Stimulated activated CD8-positive, alpha-beta memory T cell treated with anti-CD3 and anti-CD28 coated beads, Interleukin-7, amount 100 ng/mL, for 24 hours (primary cell): Measurements from ENCODE around the gene NEFH.
"Not testable (repeated sequence)": the region's sequence is repeated elsewhere in the genome, so short reads cannot be mapped to it uniquely, and the experiment has no call there.

Experiments
- DNase-seq: peaks from one replicate; pipeline ENCODE4 v3.0.0-alpha.2; 2020; ENCODE audit warnings: low read depth

The NEFH gene

DNA sequence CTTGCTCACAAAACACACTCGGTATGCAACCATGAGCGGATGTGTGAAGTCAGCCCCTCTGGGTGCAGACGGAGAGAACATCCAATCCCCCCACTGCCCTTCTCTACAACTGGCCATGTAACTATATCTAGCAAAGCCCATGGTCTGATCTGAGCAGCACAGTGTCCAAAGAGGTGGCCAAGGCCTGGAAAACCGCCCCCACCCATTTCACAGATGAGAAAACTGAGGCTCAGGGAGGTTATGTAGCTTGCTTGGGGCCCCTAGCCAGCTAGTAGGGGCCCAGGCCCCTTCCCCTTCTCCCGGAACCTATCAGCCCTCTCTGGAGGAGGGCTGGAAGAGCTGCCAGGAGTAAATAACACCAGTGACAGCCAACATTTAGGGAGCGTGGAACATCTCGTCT lies 15.4 kb upstream of the NEFH start:
- DNase-seq: no peak

DNA sequence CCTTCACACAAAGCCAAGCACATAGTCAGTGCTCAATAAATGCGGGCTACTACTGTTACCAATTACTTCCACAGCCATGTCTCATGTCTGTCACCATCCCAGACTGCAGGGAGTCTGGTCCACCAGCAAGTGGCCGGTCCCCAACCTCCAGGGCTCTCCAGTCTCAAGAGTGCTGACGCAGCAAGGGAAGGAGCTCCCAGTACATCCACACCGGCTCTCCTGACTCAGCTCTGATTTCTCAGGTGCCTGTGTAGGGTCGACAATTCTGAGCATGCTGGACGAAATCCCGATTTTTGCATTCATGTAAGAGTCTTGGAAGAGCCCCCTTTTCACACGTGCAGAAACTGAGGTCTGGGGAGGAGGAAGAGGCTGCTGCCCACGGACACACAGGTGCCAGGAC lies 10.3 kb upstream of the NEFH start:
- no peak for DNase-seq

DNA sequence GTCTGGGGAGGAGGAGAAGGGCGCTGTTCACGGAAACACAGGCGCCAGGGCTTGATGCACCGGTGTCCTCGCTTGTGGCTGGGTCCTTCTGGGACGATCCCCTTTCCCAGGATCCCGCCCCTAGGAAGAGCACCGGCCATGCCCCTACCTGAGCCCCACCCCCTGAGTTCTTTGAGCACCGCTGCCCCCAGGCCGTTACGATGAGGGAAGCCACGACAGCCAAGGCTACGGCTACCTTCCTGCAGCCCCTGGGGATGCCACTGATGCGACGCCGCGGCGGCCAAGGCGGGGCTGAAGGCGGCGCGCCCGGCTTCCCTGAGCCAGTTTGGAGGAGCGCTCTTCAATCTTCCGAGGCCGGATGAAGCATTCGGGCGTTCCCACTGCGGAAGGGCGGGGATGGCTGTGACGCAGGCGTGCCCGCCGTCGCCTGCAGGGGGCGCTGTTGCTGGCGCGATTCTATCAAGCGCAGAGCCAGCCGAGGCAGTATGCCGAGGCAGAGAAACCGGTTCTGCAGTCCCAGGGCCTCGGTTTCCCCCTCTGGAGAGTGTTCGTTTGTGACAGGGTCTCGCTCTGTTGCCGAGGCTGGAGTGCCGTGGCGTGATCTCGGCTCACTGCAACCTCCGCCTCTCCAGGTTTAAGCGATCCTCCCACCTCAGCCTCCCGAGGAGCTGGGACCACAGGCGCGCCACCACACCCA lies 9.7 kb upstream of the NEFH start:
- peak; percentile 42 for DNase-seq

DNA sequence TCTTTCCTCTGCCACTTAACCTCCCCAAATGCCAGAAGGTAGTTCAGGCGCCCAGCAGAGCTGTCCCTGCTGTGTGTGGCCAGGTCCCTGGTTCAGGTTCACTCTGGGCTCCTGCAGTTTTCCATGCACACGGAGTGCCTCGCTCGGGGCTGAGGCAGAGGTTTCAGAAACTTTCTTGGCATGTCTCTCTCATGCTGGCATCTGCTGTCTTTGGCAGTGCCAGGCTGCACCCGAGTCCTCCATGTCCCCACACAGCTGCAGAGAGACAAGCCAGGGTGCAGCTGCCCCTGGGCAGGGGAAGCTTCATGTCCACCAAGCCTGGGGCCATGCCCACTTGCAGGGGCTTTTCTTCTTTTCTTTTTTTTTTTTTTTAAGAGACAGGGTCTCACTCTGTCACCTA lies 7.0 kb upstream of the NEFH start:
- no peak for DNase-seq

DNA sequence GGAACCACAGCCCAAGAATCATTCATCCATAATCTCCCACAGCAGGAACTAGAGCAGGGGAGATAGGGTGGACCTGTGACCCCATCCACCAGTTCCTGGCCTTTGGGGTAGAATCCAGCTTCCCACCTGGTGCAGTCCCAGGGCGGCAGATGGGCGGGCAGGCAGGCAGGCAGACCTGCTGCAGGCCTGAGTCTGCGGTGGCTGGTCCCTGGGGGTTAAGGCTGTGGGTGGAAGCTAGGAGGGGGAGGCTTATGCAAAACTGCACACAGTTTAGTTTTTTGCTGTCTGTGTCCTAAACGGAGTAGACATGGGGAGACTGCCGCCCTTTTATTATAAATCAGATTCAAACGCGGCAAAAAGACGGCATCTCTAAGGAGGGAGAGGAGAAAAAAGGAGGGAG lies 4.5 kb upstream of the NEFH start:
- no peak for DNase-seq

DNA sequence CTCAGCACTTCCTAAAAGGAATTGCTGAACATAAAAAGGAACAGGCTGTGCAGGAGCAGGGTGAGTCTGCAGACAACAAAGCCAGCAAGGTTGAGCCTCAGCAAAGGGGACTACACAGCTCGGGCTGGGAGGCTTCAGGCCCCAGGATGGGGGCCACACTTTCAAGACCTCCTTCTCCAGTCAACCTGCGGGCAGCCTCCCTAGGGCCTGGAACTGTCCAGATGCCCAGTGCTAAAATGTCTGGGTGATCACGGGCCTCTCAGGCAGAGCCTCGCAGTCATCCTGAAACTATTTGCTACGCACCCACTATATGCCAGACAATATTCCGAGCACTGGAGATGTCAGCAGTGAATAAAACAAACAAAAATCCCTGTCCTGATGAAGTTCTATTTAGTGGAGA lies 3.9 kb upstream of the NEFH start:
- no peak for DNase-seq

DNA sequence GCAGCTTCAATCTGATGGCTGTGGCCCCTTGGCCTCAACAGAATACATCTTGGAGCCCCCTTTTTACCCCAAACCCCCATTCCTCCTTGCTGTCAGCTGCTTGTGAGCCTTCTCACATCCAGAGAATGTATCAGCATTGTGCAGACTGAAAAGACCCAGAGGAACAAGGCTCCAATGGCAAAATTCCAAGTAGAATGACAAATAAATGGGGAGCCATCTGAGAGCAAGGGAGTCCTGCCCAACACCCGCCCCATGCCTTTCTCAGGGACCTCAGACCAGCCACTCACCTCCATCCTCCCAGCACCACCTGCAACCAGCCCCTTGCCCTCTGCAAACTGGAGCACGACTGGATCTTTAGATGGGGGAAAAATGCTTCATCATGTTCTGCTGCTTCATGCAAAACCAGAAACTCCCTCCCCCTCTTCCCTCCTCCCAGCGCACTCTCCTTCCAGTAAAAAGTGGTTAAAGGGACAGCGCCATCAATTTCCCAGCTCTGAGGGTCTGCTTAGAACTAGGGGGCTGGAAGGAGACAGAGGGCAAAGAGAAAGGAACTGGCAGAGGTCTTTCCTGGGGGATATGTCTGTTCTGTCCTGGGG lies 2.2 kb upstream of the NEFH start:
- no peak for DNase-seq

DNA sequence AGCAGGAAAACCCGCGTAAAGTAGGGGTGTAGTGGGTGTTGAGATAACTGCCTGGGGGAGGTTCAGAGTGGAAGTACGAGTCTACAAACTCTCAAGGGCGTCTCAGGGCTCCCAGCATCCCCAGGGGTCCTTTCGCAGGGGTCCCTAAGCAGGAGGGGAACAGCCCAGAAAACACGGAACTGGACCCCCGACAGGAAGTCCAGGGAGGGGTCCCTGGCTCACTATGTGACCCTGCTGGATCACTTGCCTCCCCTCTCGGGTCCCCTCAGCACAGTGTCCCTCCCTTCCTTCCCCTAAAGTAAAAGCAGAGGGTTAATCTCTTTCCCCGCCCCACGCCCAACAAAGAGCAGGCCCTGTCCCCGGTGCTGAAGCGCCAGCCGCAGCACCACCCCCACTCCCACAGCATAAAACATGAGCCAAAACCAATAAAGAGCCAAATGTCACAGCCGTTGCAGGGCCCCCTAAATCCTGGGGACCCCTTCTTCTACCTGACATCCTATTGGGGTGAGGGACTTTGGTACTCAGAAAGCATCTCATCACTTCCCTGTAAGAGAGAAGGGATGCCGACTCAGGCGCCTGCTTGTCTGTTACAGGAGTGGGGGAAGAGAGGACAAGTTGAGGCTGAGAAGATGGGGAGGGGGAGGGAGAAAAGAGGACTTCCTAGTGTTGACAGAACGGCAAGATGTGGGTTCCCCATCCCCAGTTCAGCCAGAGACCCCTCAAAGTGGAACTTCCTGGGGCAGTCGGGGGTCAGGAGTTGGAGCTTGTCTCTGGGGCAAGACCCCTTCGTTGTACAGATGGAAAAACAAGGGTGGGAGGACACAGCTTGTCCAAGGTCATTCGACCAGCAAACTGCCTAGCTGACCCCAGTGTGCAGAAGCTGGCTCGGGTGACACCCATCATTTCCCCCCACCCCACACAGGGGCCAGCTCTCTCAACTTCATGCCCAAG lies 1.4 kb upstream of the NEFH start:
- no peak for DNase-seq

DNA sequence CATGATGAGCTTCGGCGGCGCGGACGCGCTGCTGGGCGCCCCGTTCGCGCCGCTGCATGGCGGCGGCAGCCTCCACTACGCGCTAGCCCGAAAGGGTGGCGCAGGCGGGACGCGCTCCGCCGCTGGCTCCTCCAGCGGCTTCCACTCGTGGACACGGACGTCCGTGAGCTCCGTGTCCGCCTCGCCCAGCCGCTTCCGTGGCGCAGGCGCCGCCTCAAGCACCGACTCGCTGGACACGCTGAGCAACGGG lies 169 bp downstream of the NEFH start:
- DNase-seq: no peak

DNA sequence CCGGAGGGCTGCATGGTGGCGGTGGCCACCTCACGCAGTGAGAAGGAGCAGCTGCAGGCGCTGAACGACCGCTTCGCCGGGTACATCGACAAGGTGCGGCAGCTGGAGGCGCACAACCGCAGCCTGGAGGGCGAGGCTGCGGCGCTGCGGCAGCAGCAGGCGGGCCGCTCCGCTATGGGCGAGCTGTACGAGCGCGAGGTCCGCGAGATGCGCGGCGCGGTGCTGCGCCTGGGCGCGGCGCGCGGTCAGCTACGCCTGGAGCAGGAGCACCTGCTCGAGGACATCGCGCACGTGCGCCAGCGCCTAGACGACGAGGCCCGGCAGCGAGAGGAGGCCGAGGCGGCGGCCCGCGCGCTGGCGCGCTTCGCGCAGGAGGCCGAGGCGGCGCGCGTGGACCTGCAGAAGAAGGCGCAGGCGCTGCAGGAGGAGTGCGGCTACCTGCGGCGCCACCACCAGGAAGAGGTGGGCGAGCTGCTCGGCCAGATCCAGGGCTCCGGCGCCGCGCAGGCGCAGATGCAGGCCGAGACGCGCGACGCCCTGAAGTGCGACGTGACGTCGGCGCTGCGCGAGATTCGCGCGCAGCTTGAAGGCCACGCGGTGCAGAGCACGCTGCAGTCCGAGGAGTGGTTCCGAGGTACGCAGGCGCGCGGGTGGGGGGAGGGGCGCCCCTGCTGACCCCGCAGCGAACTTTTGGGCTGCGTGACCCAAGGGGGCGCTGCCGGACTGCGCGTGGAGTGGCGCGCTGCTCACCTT lies 670 bp downstream of the NEFH start:
- no peak for DNase-seq

DNA sequence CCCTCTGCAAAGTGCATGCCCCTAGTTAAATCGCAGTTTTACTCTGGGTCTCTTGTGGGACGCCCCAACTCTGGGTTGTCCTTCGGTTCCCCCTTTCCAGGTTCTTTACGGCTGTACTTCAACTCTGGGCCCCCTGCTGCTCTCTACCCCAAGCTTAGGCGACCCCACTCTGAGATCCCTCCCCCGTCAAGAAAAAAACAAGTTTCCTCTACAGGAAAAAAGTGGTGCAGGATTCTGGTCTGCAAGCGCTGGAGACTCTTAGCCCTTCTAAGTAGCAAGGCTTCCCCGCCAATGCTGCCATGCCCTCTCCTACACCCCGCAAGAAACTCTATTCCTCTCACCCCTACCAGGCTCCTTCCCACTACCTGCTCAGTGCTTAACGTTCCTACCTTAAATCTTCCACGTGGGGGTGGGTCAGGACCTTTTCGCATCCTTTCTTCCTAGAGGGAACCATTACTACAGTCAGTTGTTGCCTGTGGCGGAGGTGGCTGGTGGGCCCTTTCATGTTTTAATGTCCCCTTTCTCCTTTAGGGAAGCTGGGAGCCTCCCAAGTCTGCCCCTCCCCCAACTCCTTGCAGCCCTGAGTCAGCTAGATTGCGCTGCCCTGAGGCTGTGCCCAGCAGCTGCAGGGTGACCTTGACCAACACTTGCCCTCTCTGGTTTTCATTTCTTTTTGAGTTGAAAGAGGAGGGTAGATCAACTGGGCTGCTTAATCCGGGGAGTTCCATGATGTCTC lies 1.4 kb downstream of the NEFH start:
- no peak for DNase-seq

DNA sequence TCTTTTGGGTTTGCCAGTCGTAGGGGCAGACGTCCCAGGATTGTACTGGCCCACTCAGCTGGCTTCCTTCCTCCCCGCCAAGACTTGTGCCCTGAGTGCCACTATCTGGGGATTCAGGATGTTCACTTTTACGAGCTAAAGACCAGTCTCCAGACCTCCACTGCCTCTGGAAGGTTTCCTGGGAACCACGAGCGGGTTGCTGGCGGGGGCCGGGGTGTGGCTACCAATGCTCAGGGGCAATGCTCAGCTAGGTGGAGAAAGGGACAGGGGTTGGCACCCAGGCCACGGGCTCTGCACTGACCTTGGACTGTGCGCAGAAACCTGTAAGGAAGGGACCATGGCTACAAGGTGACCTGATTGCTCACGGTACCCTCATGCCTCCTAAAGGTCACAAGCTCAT lies 2.2 kb downstream of the NEFH start:
- no peak for DNase-seq

DNA sequence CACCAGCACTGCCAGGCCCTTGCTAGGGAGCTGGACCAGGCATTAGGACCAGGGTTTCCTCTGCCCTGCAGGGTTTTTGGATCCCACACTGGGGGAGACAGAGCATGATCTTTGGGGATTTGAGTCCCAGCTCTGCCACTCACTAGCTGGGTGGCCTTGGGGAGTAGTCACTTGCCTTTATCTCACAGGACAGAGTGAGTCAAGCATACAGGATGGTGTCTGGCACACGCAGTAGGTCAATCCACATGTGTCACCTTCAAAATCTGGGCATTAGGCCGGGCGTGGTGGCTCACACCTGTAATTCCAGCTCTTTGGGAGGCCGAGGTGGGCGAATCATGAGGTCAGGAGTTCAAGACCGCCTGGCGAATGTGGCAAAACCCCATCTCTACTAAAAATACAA lies 2.7 kb downstream of the NEFH start:
- DNase-seq: no peak

DNA sequence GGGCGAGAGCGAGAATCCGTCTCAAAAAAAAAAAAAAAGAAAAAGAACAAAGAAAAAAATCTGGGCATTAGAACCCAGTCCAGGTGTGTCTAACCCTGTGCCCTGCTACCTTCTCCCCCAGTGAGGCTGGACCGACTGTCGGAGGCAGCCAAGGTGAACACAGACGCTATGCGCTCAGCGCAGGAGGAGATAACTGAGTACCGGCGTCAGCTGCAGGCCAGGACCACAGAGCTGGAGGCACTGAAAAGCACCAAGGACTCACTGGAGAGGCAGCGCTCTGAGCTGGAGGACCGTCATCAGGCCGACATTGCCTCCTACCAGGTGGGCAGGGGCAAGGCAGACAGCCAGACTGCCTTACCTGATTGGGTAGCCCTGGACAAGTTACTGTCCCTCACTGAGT lies 3.2 kb downstream of the NEFH start:
- DNase-seq: no peak

DNA sequence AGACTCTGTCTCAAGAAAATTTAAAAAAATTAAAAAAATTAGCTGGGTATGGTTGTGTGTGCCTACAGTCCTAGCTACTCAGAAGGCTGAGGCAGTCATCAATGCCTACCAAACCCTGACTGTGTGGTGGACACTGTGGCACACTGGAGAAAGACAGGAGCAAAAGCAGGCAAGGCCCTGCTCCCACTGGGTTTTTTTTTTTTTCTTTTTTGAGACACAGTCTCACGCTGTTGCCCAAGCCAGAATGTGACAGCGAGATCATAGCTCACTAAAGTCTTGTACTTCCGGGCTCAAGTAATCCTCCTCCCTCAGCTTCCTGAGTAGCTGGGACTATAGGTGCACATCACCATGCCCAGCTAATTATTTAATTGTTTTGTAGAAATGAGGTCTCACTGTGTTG lies 4.6 kb downstream of the NEFH start:
- DNase-seq: no peak

DNA sequence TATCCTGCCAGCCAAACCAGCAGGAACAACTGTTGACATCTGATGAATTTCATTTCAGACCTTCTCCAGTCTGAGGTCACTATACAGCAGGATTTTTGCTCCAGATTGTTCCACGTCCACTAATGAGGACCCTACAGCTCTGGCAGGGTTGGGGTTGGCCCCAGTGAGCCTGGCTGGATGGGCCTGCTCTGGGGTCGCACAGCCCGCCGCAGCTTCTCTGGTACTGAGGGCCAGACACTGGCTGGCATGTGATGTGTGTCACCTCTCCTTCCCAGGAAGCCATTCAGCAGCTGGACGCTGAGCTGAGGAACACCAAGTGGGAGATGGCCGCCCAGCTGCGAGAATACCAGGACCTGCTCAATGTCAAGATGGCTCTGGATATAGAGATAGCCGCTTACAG lies 5.4 kb downstream of the NEFH start:
- no peak for DNase-seq

DNA sequence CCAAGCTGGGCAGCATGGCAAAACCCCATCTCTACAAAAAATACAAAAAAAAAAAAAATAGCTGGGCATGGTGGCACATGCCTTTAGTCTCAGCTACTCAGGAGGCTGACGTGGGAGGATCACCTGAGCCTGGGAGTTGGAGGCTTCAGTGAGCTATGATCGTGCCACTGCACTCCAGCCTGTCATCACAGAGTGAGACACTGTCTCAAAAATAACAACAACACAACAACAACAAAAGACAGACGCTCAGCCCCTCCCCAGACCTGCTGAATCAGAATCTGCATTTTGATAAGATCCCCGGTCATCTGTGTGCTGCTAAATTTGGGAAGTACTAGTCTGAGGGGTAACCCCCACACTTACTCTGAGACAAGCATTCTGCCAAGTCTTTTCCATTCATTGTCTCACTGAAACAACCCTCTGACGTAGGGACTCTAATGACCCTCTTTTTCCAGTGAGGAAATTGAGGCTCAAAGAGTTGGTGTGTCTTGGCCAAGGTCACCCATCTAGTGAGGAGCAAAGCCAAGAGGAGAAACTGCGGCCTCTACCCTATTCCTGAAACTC lies 7.5 kb downstream of the NEFH start:
- no peak for DNase-seq

DNA sequence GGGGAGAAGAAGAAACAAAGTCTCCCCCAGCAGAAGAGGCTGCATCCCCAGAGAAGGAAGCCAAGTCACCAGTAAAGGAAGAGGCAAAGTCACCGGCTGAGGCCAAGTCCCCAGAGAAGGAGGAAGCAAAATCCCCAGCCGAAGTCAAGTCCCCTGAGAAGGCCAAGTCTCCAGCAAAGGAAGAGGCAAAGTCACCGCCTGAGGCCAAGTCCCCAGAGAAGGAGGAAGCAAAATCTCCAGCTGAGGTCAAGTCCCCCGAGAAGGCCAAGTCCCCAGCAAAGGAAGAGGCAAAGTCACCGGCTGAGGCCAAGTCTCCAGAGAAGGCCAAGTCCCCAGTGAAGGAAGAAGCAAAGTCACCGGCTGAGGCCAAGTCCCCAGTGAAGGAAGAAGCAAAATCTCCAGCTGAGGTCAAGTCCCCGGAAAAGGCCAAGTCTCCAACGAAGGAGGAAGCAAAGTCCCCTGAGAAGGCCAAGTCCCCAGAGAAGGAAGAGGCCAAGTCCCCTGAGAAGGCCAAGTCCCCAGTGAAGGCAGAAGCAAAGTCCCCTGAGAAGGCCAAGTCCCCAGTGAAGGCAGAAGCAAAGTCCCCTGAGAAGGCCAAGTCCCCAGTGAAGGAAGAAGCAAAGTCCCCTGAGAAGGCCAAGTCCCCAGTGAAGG lies 9.2 kb downstream of the NEFH start:
- not testable (repeated sequence) for DNase-seq

DNA sequence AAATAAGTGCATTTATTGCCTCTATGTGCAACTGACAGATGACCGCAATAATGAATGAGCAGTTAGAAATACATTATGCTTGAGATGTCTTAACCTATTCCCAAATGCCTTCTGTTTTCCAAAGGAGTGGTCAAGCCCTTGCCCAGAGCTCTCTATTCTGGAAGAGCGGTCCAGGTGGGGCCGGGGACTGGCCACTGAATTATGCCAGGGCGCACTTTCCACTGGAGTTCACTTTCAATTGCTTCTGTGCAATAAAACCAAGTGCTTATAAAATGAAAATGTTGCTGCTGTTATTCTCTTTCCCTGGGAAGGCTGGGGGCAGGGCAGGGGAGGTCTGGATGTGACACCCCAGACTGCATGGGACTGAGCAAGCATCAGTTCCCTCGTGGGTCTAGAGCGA lies 11.0 kb downstream of the NEFH start:
- DNase-seq: no peak

DNA sequence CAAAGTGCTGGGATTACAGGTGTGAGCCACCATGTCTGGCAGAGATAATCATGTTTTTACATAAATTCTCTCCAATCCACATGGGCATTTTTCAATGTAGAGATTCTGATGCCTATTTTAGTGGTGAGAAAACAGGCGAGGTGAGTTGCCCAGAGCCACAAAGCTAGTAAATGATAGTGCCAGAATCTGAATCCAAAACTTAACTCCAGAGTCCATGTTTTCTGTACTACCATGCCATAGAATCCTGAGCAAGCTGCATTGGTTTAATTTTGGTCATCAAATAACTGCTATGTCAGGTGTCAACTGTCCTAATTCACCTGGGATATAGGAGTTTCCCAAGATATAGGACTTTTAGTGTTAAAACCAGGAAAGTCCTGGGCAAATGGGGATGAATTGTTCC lies 13.6 kb downstream of the NEFH start:
- DNase-seq: no peak

DNA sequence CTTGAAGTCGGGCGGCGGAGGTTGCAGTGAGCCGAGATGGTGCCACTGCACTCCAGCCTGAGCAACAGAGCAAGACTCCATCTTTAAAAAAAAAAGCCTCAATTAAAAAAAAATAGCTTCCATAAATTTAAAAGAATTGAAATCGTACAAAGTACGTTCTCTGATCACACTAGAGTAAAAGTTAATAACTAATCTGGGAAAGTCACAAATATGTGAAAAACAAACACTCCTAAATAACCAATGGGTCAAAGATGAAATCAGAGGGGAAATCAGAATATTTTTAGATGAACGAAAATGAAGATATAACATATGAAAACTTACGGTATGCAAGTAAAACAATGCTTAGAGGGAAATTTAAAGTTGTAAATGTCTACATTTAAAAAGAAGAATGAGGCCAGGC lies 19.8 kb downstream of the NEFH start:
- DNase-seq: no peak
